GM10248 (cell line): ENCODE measurements around the gene TRIM64.
"Not testable (repeated sequence)": the region's sequence is repeated elsewhere in the genome, so short reads cannot be mapped to it uniquely, and the experiment has no call there.

Experiments
- CTCF ChIA-PET: fragments of 300-600 bp; sonication (Branson Sonifier 250); formaldehyde crosslinking; extraction: SDS; loops from one replicate; lab custom pipeline; 2021; ENCODE audit warnings: antibody characterized with exemption; lab: Yijun Ruan, JAX
- POLR2A ChIA-PET: fragments of 350-650 bp; sonication (Branson Sonifier 250); formaldehyde crosslinking; extraction: SDS; loops from one replicate; lab custom pipeline; 2020; ENCODE audit warnings: antibody characterized with exemption; lab: Yijun Ruan, JAX
- DNase-seq: peaks from one replicate; pipeline ENCODE4 v3.0.0; 2012; ENCODE audit errors: extremely low spot score
- TF ChIP-seq, protein P1 (sequence below): IDR thresholded peaks from 2 replicates; pipeline ENCODE4 v1.5.1; 2012; ENCODE audit warnings: mild to moderate bottlenecking, low read depth; ENCODE audit errors: extremely low read depth, missing control alignments, control extremely low read depth

Gene TRIM64

GRCh38 chr11:89965737-89966136 lies at the start of gene TRIM64:
Gene TRIM64 (plus strand): TSS chr11:89966037. CDS start chr11:89968504, 2,467 bp downstream.
- POLR2A ChIA-PET, result not testable (repeated sequence)

GRCh38 chr11:89922195-89922660 lies 43.6 kb upstream of the TRIM64 start, which contains the start of gene TRIM49D1:
Gene TRIM49D1 (minus strand): TSS chr11:89922245. CDS start chr11:89917710, 4,535 bp downstream.
- TF ChIP-seq, protein P1, sequence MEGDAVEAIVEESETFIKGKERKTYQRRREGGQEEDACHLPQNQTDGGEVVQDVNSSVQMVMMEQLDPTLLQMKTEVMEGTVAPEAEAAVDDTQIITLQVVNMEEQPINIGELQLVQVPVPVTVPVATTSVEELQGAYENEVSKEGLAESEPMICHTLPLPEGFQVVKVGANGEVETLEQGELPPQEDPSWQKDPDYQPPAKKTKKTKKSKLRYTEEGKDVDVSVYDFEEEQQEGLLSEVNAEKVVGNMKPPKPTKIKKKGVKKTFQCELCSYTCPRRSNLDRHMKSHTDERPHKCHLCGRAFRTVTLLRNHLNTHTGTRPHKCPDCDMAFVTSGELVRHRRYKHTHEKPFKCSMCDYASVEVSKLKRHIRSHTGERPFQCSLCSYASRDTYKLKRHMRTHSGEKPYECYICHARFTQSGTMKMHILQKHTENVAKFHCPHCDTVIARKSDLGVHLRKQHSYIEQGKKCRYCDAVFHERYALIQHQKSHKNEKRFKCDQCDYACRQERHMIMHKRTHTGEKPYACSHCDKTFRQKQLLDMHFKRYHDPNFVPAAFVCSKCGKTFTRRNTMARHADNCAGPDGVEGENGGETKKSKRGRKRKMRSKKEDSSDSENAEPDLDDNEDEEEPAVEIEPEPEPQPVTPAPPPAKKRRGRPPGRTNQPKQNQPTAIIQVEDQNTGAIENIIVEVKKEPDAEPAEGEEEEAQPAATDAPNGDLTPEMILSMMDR, result no peak
- POLR2A ChIA-PET, result no interaction called here
- no peak for DNase-seq
- CTCF ChIA-PET, result no interaction called here

More at GRCh38 chr11:89965737-89966136, at the start of gene TRIM64:
- DNase-seq, CTCF ChIA-PET: not testable (repeated sequence)

GRCh38 chr11:89923764-89924163 lies 42.1 kb upstream of the TRIM64 start, which contains the start of gene TRIM49D2:
Gene TRIM49D2 (plus strand): TSS chr11:89924064. CDS start chr11:89926762, 2,698 bp downstream.
- CTCF ChIA-PET, DNase-seq, POLR2A ChIA-PET: not testable (repeated sequence)

DNA sequence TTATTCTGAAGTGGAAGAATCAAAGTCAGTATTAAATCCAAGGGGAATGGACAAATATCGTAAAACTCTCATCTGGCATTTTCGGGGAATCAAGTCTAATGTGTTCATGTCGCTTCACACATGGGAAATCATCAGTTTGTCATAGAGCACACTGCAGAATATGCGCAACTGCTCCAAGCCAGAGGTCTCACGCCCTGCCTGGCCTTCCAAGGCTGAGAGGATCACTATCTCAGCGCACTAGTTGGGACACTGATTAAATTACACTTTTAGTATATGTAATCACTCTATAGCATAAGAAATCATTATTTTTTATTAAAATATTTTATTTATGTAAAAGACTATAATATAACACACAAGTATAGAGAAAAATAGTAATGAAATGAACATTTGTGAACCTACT lies 5.0 kb upstream of the TRIM64 start:
- DNase-seq, CTCF ChIA-PET, POLR2A ChIA-PET: not testable (repeated sequence)
